Right lobe of liver (tissue), 4 donors: Measurements from ENCODE around the gene ZNF474.

Experiments used
- POLR2A ChIP-seq: fragments of 450-650 bp; IDR thresholded peaks from one replicate; pipeline ENCODE4 v1.6.1; 2017; ENCODE audit warnings: antibody characterized with exemption, mild to moderate bottlenecking
- TF ChIP-seq, protein P1 (sequence below), 4 donors: fragments of 200-600 bp in 3 of 4; fragments of 450-650 bp in 1 of 4; IDR thresholded peaks; one replicate each; pipeline versions ENCODE4 v1.5.1 to v1.8.0; 2016 to 2022; ENCODE audit warnings: antibody characterized with exemption in 4 of 4, mild to moderate bottlenecking in 2 of 4
- donor health status: DM: no; HTN: no; CAD: no.
- donor health status: DM: no; HTN: no; CAD: no.
- donor health status: DM: no; HTN: yes; CAD: no.

- TF ChIP-seq, protein P1, sequence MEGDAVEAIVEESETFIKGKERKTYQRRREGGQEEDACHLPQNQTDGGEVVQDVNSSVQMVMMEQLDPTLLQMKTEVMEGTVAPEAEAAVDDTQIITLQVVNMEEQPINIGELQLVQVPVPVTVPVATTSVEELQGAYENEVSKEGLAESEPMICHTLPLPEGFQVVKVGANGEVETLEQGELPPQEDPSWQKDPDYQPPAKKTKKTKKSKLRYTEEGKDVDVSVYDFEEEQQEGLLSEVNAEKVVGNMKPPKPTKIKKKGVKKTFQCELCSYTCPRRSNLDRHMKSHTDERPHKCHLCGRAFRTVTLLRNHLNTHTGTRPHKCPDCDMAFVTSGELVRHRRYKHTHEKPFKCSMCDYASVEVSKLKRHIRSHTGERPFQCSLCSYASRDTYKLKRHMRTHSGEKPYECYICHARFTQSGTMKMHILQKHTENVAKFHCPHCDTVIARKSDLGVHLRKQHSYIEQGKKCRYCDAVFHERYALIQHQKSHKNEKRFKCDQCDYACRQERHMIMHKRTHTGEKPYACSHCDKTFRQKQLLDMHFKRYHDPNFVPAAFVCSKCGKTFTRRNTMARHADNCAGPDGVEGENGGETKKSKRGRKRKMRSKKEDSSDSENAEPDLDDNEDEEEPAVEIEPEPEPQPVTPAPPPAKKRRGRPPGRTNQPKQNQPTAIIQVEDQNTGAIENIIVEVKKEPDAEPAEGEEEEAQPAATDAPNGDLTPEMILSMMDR (IDR thresholded peaks at IDR 0.05): no peak
- no peak for TF ChIP-seq POLR2A
Measured at GRCh38 chr5:122154910-122155309, 25.6 kb downstream of the ZNF474 start.
